SK-N-SH (cell line): Measurements from ENCODE around the gene DCK.
"Not testable (repeated sequence)": the region's sequence is repeated elsewhere in the genome, so short reads cannot be mapped to it uniquely, and the experiment has no call there.

Source experiments
- CHD2 ChIP-seq: fragments of 150-350 bp; IDR thresholded peaks from 2 replicates; pipeline ENCODE4 v1.6.1; 2018; ENCODE audit warnings: low read length; ENCODE audit not compliant: partially characterized antibody
- CTCF ChIP-seq: fragments of 200-600 bp; sonication (generic); IDR thresholded peaks from 2 replicates; pipeline ENCODE4 v1.6.1; 2017; ENCODE audit warnings: antibody characterized with exemption, mild to moderate bottlenecking, moderate library complexity
- GABPA ChIP-seq: IDR thresholded peaks from 2 replicates; pipeline ENCODE4 v1.4.0; 2012; ENCODE audit warnings: low read depth, mild to moderate bottlenecking
- RFX5 ChIP-seq: IDR thresholded peaks from 2 replicates; pipeline ENCODE4 v1.6.1; 2012; ENCODE audit warnings: mild to moderate bottlenecking, improper control_type of control experiment, low read length
- SMC3 ChIP-seq: IDR thresholded peaks from 2 replicates; pipeline ENCODE4 v1.6.1; 2012; ENCODE audit warnings: low read depth, low read length, improper control_type of control experiment
- TEAD4 ChIP-seq: IDR thresholded peaks from 2 replicates; pipeline ENCODE4 v1.4.0; 2012; ENCODE audit warnings: mild to moderate bottlenecking, borderline replicate concordance; ENCODE audit not compliant: insufficient read depth
- ZBTB33 ChIP-seq: IDR thresholded peaks from 2 replicates; pipeline ENCODE4 v1.4.0; 2012; ENCODE audit warnings: low read depth, borderline replicate concordance

GRCh38 chr4:71032106-71032505, 38.7 kb downstream of the DCK start:
- TF ChIP-seq CTCF, CHD2, GABPA, ZBTB33, SMC3, RFX5, TEAD4: not testable (repeated sequence)
